ENCODE results near the gene MIA.

- no peak for TF ChIP-seq CTCF (IDR thresholded peaks at IDR 0.05)
- no peak for TF ChIP-seq POLR2AphosphoS5 (IDR thresholded peaks at IDR 0.05)
- TF ChIP-seq POLR2A (IDR thresholded peaks at IDR 0.05) = no peak
These were observed 31.4 kb upstream of the MIA start for GRCh38 chr19:40743926-40744325.

Measured in breast epithelium (tissue), 3 donors.